OCI-LY7 (cell line): ENCODE data around the gene PLCL1.

Experiments used
- EZH2phosphoT487 ChIP-seq: fragments of 200-600 bp; sonication (generic); IDR thresholded peaks from 2 replicates; pipeline ENCODE4 v1.6.1; 2018; ENCODE audit warnings: low read depth, borderline replicate concordance, mild to moderate bottlenecking, mixed run types, antibody characterized with exemption, low read length, moderate library complexity, mixed read lengths
- TF ChIP-seq, protein P1 (sequence below): fragments of 200-600 bp; sonication (generic); conservative IDR thresholded peaks from 2 replicates; pipeline ENCODE4 v1.5.1; 2014; ENCODE audit warnings: mild to moderate bottlenecking, antibody characterized with exemption, low read length, moderate library complexity, mixed read lengths

DNA sequence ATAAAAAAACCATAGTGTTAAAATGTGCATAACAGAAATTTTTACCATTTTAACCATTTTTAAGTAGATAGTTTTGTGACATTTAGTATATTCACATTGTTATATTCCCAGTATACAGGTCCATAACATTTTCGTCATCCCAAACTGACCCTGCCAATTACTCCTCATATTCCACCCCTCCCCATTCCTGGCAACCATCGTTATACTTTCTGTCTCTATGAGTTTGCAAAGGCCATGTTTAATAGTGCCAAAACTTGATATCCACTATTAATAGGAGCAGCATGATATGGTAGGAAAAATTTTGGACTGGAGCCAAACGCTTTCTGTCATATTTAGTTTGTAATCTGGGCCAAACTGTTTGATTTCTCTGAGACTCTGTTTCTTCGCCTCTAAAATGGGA, 30.9 kb downstream of the PLCL1 start:
- TF ChIP-seq, protein P1, sequence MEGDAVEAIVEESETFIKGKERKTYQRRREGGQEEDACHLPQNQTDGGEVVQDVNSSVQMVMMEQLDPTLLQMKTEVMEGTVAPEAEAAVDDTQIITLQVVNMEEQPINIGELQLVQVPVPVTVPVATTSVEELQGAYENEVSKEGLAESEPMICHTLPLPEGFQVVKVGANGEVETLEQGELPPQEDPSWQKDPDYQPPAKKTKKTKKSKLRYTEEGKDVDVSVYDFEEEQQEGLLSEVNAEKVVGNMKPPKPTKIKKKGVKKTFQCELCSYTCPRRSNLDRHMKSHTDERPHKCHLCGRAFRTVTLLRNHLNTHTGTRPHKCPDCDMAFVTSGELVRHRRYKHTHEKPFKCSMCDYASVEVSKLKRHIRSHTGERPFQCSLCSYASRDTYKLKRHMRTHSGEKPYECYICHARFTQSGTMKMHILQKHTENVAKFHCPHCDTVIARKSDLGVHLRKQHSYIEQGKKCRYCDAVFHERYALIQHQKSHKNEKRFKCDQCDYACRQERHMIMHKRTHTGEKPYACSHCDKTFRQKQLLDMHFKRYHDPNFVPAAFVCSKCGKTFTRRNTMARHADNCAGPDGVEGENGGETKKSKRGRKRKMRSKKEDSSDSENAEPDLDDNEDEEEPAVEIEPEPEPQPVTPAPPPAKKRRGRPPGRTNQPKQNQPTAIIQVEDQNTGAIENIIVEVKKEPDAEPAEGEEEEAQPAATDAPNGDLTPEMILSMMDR = no peak
- no peak for TF ChIP-seq EZH2phosphoT487
